Stomach smooth muscle (tissue), 2 donors: Measurements from ENCODE around the gene VPS13D.
"Not testable (repeated sequence)": the region's sequence is repeated elsewhere in the genome, so short reads cannot be mapped to it uniquely, and the experiment has no call there.

Experiments used
- H3K27ac ChIP-seq: one replicate; pipeline ENCODE4 v1.7.0; 2013; ENCODE audit warnings: mild to moderate bottlenecking, low read length, inconsistent platforms
- H3K27me3 ChIP-seq, 2 donors: one replicate each; pipeline ENCODE4 v1.7.0; 2013; ENCODE audit warnings: low read length in 2 of 2; ENCODE audit not compliant: insufficient read depth in 2 of 2, control insufficient read depth in 1 of 2
- H3K36me3 ChIP-seq, 2 donors: one replicate each; pipeline ENCODE4 v1.7.0; 2013; ENCODE audit warnings: low read length in 2 of 2; ENCODE audit not compliant: control insufficient read depth in 2 of 2, insufficient read depth in 2 of 2
- H3K4me1 ChIP-seq: one replicate; pipeline ENCODE4 v1.7.0; 2013; ENCODE audit warnings: low read length; ENCODE audit not compliant: control insufficient read depth, insufficient read depth
- H3K4me3 ChIP-seq, 2 donors: one replicate each; pipeline ENCODE4 v1.7.0; 2013; ENCODE audit warnings: low read length in 2 of 2
- H3K9ac ChIP-seq, 2 donors: one replicate each; pipeline ENCODE4 v1.7.0; 2013; ENCODE audit warnings: low read length in 2 of 2, mild to moderate bottlenecking in 1 of 2
- H3K9me3 ChIP-seq, 2 donors: one replicate each; pipeline ENCODE4 v1.7.0; 2013; ENCODE audit warnings: low read length in 2 of 2; ENCODE audit not compliant: control insufficient read depth in 2 of 2
- donor health status: healthy.
- donor health status: Pancreatic carcinoma.

The VPS13D gene

GRCh38 chr1:12309783-12310742 is 80.2 kb downstream of the VPS13D start:
- Histone ChIP-seq H3K4me1 (peaks cover 13% of the 10 kb centered on the region), H3K4me3 (peak overlapping the region in 1 of 2 donors; percentile 9), H3K36me3 (peaks cover 28 to 39% of the 10 kb centered on the region in 2 donors), H3K9me3 (no peaks in the 10 kb centered on the region), H3K27ac (peak overlapping the region; percentile 76), H3K27me3 (no peaks in the 10 kb centered on the region), H3K9ac (peak overlapping the region; percentile 42 to 43)

DNA sequence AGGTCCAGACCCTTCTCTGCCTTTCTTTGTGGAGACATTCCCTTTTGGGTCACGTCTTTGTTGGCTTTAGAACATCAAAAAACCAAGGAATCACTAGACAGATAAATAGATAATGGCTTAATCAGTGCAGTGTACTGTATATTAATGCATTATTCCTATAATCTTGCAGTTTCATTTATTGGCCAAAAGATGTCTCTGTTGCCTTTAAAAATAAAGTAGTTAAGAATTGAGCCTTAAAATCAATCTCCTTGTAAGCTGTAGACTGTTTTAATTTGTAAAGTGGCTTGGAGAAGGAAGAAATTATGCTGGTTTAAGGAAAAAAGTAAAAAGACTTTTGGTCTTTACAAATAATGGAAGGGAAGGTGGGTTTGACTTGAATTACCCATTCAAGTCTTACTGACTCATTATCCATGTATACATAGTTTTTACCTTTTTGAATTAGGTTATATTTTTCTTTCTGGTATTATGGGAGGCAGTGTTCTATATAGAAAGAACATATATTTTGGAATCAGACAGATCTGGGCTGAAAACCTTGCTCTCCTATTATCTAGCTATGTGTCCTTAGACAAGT is 84.6 kb downstream of the VPS13D start:
- H3K36me3 ChIP-seq: peaks cover 37 to 40% of the 10 kb centered on the region in 2 donors
- H3K27me3 ChIP-seq: no peaks in the 10 kb centered on the region
- no peak overlapping the region for H3K4me3 ChIP-seq
- no peak overlapping the region for H3K27ac ChIP-seq
- H3K9me3 ChIP-seq: no peaks in the 10 kb centered on the region
- H3K4me1 ChIP-seq: peaks cover 21% of the 10 kb centered on the region
- H3K9ac ChIP-seq: no peak overlapping the region

DNA sequence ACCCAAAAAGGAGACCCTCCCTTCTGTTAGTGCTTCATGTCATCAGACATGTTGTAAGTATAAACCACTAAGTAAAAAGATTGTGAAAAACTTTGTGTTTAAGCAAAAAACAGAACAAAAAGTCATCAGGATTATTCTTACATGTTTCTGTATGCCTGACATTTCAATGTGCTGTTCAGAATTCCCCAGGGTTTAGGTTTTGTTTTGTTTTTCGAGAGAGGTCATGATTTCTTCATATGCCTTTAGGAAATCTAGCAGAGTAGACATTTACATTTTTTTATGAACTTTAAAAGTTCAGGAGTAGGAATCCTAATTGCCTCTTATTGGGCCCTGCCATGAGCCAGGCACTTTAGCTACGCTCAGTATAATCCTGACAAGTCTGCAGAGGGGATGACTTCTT is 85.3 kb downstream of the VPS13D start:
- Histone ChIP-seq H3K27me3 (no peaks in the 10 kb centered on the region), H3K4me3 (no peak overlapping the region), H3K9ac (no peak overlapping the region), H3K36me3 (peaks cover 44 to 47% of the 10 kb centered on the region in 2 donors), H3K9me3 (no peaks in the 10 kb centered on the region), H3K4me1 (peaks cover 16% of the 10 kb centered on the region), H3K27ac (no peak overlapping the region)

DNA sequence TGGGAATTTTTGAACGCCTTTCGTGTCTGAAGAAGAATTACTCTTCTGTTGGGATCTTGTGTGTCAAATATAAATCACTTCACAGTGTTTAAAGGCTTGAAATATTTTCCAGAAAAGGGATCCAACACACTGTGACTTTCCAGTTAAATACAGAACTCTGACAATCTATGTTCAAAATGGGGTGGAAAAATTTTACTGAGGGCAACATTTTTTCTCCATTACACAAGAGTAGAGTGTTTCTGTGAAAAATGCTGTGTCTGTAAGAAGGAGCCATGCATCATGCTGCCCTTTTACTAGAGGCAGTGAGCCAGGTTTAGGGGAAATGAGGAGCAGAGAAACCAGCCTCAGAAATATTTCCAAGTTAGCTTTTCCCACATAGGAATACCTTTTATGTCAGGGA is 86.5 kb downstream of the VPS13D start:
- Histone ChIP-seq H3K9me3 (no peaks in the 10 kb centered on the region), H3K4me3 (no peak overlapping the region), H3K27me3 (no peaks in the 10 kb centered on the region), H3K27ac (peak overlapping the region; percentile 43), H3K36me3 (peaks cover 48 to 54% of the 10 kb centered on the region in 2 donors), H3K4me1 (peaks cover 12% of the 10 kb centered on the region), H3K9ac (no peak overlapping the region)

- Histone ChIP-seq H3K36me3 (peaks cover 36 to 46% of the 10 kb centered on the region in 2 donors), H3K4me1 (peaks cover 12% of the 10 kb centered on the region), H3K9me3 (no peaks in the 10 kb centered on the region), H3K27me3 (no peaks in the 10 kb centered on the region), H3K9ac (no peak overlapping the region), H3K27ac (no peak overlapping the region), H3K4me3 (no peak overlapping the region)
Observed at GRCh38 chr1:12320486-12320885, 90.7 kb downstream of the VPS13D start.

- Histone ChIP-seq H3K4me3 (no peak overlapping the region), H3K9me3 (no peaks in the 10 kb centered on the region), H3K27me3 (no peaks in the 10 kb centered on the region), H3K9ac (no peak overlapping the region), H3K27ac (no peak overlapping the region), H3K4me1 (no peaks in the 10 kb centered on the region), H3K36me3 (peaks cover 33 to 34% of the 10 kb centered on the region in 2 donors)
Observed at GRCh38 chr1:12324423-12324822, 94.6 kb downstream of the VPS13D start.

- H3K9me3 ChIP-seq, H3K4me1 ChIP-seq, H3K9ac ChIP-seq, H3K4me3 ChIP-seq, H3K27me3 ChIP-seq, H3K27ac ChIP-seq: not testable (repeated sequence)
- H3K36me3 ChIP-seq: peaks cover 28 to 32% of the 10 kb centered on the region in 2 donors
Observed at GRCh38 chr1:12324973-12325372, 95.1 kb downstream of the VPS13D start.

DNA sequence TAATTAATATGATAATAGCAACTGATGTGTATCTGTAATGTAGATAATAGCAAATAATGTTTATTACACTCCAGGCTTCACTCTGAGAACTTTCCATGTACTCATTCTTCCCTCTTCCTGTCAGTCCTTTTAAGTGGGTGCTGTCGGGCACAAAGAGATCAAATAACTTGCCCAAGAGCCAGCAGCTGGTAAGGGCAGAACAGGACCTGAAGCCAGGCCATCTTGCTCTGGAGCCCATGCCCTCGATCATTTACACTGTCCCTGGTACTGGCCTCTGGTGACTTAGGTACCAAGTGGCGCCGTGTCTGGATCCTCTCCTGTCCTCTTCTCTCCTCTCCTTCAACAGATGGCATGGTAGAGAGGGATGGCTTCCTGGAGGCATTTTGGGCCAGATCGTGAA is 97.2 kb downstream of the VPS13D start:
- peaks cover 25 to 29% of the 10 kb centered on the region in 2 donors for H3K36me3 ChIP-seq
- H3K9ac ChIP-seq: no peak overlapping the region
- no peaks in the 10 kb centered on the region for H3K9me3 ChIP-seq
- H3K27ac ChIP-seq: no peak overlapping the region
- no peak overlapping the region for H3K4me3 ChIP-seq
- H3K4me1 ChIP-seq: no peaks in the 10 kb centered on the region
- H3K27me3 ChIP-seq: no peaks in the 10 kb centered on the region

GRCh38 chr1:12327566-12327965 is 97.7 kb downstream of the VPS13D start:
- H3K4me1 ChIP-seq: no peaks in the 10 kb centered on the region
- peaks cover 25 to 29% of the 10 kb centered on the region in 2 donors for H3K36me3 ChIP-seq
- no peaks in the 10 kb centered on the region for H3K9me3 ChIP-seq
- no peaks in the 10 kb centered on the region for H3K27me3 ChIP-seq
- no peak overlapping the region for H3K27ac ChIP-seq
- no peak overlapping the region for H3K9ac ChIP-seq
- H3K4me3 ChIP-seq: no peak overlapping the region

- peaks cover 20 to 44% of the 10 kb centered on the region in 2 donors for H3K36me3 ChIP-seq
- H3K4me1 ChIP-seq: no peaks in the 10 kb centered on the region
- no peaks in the 10 kb centered on the region for H3K27me3 ChIP-seq
- H3K9ac ChIP-seq: no peak overlapping the region
- no peak overlapping the region for H3K4me3 ChIP-seq
- no peak overlapping the region for H3K27ac ChIP-seq
- H3K9me3 ChIP-seq: no peaks in the 10 kb centered on the region
Observed at GRCh38 chr1:12333036-12333785, 103.4 kb downstream of the VPS13D start.
